HG03439 (cell line): ENCODE measurements around the gene ELMOD3.
"Not testable (repeated sequence)": the region's sequence is repeated elsewhere in the genome, so short reads cannot be mapped to it uniquely, and the experiment has no call there.

Source experiments
- ATAC-seq: cut with Tn5 transposase; IDR thresholded peaks from one replicate; pipeline ENCODE4 v1.9.1; 2021; ENCODE audit warnings: mild to moderate bottlenecking, moderate library complexity; ENCODE audit not compliant: unreplicated experiment

The ELMOD3 gene

DNA sequence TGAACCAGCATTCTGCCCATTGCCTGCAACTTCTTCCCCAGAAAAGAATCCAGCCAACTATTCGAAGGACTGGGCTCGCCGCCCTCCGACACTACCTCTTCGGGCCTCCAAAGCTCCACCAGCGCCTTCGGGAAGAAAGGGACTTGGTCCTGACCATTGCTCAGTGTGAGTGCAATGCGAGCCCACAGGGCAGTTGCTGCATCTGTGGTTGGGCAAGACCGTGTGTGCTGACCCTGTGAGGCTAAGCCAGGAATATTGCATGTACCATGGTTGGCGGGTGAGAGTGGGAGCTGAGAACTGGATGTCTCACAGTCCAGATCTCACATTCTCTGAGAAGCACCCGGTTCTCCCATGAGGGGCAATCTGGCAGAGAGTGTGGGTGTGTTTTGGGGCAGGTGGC, 16.5 kb downstream of the ELMOD3 start:
- ATAC-seq = no peak

DNA sequence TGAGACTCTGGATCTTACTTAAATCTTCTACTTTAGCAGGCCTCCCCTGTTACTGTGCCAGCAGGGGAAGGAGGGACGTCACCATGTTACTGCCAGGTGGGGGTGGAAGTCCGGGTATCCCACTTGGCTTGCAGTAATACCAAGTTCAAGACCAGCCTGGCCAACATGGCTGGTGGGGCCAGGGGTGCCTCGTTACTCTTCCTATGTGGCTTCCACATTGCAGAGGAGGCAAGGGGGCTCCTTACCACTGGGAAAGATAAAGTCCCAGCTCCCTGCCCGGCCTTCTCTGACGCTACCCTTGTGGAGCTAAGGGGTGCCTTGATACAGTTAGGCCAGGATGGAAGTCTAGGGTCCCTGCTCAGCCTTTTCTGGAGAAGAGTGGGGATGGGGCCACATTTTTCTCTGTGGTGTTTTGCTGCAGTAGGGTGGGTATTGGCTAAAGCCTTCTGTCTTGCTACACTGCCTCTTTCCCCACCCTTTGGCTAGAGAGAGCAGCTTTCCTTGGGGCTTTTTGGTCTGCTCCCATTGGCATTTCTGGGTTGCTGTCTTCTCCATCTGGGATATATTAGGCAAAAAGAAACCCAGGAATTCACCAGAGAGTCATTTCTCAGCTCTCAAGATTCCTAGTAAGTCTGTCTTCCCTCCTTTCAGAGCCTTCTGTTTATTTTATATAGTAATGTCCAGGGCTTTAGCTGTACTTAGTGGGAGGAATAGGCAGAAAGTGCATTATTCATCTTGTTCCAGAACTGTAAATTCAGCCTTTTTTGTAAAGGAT, 21.9 kb downstream of the ELMOD3 start:
- ATAC-seq = no peak

DNA sequence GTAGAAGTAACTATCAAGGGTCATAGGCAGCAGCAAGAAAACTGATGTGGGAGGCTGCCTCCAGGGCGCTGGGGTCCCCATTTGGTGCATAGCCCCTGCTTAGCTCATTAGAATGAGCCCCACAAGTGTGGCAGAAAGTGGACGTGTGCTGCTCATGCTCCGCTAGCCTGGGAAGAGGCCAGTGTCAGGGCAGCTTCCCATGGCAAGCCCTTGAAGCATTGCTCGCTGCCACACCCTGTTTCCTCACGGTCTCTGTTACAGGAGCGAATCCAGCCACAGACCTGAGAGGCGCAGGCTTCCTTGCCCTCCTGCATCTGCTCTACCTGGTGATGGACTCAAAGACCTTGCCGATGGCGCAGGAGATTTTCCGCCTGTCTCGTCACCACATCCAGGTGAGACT, 22.5 kb downstream of the ELMOD3 start:
- ATAC-seq = no peak

DNA sequence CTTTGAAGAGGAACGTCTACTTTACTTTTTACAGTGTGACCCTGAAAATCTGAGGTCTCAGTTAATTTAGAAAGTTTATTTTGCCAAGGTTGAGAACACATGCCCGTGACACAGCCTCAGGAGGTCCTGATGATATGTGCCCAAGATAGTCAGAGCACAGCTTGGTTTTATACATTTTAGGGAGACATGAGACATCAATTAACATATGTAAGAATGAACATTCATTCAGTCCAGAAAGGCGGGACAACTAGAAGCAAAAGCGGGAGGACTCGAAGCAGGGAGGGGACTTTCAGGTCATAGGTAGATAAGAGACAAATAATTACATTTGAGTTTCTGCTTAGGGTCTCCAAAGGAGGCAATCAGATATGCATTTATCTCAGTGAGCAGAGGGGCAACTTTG, 23.7 kb downstream of the ELMOD3 start:
- ATAC-seq = no peak

DNA sequence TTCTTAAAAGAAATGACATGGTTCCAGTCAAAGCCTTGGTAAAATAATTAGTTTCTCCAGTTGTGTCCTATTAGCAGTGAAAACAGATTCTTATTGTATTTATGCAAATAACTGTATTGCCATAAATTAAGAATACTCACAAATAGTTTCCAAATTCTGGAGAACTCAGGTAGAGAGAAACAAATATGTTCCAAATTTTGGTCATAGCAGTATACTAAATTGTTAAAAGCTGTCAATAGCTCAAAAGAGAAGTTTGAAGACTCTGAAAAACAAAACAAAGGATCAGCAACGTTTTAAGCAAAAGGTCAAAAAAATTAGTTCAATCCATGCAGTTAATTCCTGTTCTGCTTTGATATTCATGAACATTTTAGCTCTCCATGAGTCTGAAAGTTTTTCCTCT, 25.5 kb downstream of the ELMOD3 start:
- no peak for ATAC-seq

DNA sequence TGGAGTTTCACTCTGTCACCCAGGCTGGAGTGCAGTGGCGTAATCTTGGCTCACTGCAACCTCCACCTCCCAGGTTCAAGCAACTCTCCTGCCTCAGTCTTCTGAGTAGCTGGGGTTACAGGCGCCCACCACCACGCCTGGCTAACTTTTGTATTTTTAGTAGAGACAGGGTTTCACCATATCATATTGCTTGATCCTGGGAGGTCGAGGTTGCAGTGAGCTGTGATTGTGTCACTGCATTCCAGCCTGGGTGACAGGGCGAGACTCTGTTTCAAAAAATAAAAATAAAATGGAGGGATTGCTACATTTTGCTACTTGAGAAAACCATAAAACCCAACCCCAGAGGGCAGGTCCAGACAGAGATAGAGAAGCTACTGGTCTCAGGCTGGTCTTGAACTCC, 28.6 kb downstream of the ELMOD3 start:
- ATAC-seq = not testable (repeated sequence)

DNA sequence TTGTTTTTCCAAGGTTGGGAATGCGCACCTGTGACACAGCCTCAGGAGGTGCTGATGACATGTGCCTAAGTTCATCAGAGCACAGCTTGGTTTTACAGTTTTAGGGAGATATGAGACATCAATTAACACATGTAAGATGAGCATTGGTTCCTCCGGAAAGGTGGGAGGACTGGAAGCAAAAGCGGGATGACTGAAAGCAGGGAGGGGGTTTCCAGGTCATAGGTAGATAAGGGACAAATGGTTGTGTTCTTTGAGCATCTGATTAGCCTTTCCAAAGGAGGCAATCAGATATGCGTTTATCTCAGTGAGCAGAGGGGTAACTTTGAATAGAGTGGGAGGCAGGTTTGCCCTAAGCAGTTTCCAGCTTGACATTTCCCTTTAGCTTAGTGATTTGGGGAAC, 29.3 kb downstream of the ELMOD3 start:
- no peak for ATAC-seq

DNA sequence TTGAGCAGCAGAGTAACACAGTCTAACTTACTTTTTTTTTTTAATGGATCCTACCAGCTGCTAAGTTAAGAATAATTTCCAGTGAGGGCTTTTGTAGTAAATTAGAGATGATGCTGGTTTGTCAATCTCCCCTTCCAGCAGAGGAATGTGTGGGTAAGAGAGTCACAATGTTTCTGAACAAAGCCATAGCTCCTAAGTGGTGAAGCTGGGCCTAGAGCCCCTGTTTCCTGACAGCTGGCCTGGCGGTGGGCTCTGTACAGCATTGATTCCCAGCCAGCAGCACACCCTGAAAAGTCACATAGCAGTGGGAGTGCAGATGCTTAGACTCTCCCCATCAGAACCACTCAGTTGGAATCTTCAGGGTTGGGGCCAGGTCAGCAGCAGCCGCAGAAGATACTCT, 31.2 kb downstream of the ELMOD3 start:
- no peak for ATAC-seq

DNA sequence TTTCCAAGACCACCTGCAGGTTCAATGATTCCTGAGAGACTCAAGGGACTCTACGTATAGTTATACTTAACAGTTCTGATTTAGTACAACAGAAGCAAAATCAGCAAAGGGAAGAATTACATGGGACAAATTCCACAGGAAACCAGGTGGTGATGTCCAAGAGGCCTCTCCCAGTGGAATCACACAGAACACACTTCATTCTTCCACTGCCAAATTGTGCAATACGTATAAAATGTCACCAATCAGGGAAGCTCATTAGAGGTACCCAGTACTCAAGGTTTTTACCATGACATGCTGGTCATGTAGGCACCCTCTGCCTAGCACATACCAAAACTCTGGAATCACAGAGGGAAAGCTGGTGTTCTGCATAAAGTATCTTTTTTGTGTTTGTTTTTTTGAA, 33.2 kb downstream of the ELMOD3 start:
- no peak for ATAC-seq

DNA sequence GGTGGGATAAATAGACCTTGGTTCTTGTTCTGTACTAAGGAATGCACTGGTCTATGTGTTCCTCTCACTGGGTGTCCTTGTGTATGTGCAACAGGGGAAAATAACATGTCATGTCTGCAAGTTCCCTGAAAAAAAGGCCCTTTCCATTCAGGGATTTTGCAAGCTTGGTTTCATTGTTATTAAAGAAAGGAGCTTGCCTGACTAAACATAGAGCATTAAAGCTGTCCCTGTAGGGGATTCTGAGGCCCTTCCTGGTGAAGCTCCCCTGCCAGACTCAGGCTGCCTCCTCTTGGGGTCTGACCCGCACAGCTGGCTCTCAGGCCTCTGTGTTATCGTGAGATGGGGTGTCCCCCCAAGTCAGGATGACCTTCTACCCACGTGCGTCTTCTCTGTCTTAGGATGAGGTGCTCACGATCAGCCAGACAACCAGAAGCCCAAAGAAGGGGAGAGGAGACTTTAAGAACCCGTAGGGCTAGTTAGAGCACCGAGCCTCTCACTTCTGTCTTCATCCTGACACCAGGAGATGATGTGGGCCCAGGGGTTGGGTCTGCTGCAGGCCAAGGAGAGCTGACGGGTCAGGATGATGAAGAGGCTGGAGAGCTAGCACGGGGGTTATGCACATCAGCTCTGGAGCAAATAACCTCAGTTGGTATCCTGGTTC, 34.4 kb downstream of the ELMOD3 start:
- ATAC-seq = no peak

DNA sequence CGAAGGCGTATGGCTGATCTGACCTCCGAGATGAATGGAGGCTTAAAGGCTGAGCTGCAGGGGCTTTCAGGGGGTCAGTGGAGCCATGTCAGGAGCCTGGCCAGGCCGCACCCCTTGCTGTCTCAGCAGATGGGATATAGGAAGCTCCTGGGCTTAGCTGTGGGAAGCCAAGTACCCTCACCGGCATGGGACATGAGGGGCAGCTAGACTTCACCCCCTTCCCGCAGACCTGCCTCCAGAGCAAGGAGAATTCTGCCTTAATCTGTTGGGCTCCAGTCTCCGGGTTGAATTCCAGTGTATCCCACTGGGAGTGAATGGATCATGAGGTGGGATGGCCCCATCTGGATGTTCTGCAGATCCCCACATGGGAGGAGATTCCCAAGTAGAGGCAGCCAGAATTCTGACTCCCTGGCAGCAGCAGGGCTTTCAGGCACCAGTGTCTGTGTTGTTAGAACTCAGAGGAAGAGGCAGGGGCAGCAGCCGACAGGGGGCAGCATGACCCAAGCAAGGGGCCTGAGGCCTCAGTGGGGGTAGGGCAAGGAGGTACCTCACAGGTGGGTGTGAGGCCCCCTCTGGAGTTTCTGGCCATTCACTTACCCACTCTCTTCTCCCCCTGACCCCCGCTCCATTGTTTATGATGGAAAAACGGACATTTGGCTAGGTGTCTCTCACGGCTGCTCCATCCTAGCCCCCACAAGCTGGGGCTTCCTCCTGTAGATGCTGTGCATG, 36.5 kb downstream of the ELMOD3 start:
- no peak for ATAC-seq

DNA sequence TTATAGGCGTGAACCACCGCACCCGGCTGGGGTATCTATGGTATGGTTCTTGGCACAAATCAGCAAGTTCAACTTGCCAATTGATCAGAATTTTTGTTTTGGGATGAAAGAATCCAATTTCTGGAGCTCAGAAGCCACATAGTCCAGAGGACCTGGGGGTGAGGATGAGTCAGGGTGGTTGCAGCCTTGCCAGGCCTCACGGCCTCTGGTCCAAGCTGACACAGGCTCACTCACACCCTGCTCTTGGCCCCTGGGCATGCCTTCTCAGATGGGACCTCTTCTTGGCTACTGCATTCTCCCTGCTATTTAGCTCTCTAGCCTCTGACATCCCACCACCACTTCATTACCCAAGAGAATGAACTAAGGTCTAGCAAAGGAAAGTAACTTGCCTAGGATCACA, 39.3 kb downstream of the ELMOD3 start:
- no peak for ATAC-seq

DNA sequence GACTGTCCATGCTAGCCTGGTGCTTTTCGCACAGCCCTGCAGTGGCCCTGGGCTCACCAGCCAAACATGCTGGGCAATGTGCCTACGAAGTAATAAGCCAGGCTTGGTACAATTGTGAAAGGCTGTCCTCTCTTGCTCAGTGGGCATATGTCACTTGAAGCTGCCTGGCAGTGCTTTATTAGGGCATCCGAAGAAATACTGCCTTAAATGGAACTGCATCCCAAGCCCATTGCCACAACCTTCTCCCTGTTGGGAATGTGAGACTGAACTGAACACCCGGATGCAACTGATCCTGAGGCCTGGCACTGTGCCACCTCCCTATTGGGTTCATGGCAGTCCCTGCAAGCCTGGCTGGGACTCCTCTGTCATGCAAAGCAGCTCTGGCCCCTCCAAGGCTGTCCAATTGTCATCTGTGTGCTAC, 39.7 kb downstream of the ELMOD3 start:
- ATAC-seq = no peak

DNA sequence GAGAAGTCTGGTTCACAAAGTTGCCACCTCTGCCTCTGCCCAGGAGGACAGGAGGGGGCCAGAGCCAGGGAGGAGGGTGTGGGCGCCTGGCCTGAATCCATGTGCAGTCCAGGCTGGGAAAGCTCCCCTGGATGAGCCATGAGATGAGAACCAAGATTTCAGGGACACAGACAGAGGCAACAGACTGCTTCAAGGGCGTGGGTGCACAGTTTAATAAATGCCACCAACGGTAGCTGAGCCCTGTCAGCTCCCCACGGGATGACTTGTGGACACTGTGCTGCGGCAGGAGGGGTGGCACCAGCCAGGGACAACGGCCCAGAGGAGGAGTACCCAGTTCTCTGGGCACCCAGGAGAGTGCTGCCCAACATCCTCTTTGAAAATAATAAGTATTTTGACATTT, 40.4 kb downstream of the ELMOD3 start:
- no peak for ATAC-seq

DNA sequence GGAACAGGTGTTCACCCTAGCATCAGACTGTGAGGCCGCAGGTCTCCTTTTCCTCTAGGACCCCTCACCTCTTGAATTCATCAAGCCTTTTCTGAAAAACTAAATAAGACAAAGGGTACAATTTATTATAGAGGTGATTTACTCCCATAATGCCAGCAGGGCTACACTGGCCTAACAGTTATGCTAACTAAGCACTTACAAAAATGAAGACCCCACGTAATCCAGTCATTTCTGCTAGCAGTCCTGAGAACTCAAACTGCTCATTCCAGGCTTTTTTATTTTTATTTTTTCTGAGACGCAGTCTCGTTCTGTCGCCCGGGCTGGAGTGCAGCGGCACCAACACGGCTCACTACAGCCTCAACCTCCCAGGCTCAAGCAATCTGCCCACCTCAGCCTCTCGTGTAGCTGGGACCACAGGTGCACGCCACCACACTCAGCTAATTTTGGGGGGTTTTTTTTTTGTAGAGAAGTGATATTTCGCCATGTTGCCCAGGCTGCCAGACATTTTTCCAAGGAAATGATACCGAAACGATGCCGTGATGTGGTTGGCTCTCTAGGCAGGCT, 41.4 kb downstream of the ELMOD3 start:
- ATAC-seq = no peak

DNA sequence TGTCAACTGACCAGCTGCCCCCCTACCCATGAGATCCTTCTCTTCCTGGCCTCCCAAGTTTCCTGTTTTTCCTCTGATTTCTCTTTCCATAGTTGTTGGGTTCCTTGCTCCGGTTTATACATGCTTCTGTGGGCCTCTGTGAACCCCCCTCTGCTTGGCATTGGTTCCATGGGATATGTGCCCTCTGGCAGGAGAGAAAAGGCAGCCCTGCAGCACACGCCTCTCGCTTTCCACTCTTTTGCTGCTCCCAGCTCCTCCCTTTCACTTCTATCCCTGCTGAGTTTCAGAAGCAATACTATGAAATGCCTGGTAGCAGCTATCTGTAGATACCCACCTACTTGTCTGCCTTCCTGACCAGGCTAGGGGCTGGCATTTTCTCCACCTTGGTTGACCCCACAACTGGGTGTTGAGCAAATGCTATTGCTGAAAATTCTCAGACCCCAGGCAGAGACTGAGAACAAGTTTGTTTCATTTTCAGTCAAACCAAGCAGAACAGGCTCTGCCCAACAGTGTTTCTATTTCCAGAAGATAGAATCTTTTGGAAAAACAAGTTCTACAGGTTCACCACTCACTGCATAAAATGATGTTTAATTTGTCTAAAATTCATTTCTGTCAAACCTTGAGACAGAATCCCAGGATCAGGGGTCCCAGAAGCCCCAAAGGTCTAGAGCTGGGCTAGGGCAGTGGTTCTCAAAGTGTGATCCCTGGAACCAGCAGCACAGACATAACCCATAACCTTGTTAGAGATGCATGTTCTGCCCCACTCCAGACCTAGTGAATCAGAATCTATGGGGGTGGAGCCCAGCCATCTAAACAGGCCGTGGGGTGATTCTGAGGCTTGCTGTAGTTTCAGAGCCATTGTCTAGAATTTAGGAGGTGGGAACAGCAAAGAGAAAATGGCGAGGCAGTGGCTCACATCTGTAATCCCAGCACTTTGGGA, 42.2 kb downstream of the ELMOD3 start:
- ATAC-seq = no peak

DNA sequence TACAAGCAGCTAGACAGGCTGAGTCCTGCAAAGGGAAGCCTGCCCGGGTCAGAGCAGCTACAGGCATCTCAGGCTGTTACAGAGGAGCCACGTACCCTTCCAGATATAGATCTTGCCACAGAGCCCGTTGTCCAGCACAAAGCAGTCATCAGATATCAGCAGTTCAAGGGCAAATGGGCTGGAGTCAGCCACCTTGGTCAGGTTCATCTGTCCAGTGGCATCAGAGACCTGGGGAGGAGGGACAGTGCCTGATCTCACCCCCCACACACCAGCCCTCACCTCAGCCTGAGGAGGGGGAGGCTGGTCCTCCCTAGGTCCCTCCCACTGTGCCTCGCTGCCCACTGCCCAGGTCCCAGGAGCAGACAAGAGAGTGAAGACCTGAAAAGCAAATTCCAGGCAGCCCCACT, 43.4 kb downstream of the ELMOD3 start:
- no peak for ATAC-seq

DNA sequence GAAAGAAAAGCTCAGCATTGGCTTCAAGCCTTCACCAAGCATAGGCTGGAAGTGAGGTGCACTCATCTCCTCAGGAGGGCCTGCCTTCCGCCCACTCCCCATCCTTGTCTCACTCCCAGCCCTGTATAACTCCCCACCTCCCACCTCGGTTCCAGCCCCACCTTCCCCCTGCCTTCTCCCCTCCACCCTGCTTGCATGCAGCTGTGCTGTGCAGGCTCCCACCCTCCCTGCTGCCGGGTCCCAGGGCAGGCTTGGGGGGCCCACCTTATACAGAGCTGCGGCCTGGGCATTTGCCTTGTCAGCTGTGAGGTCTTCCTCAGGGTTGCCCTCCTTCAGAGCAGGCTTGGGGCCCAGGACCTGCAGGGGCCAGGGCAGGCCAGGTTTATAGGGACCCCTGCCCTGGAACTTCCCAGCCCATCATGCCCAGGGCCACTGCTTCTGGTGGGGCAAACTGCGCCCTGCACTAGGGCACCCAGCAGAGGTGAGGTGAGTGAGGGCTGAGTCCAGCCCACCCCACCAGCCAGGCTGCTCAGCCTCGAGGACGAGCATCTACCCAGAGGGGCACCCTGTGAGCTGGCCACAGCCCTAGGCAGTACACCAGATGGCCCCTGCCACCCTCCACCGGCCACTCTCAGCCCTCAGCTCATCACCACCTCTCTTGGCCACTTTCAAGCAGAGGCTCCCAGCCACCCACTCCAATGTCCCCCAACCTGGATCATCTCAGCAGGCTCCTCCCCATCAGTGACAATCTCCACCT, 44.0 kb downstream of the ELMOD3 start:
- no peak for ATAC-seq

DNA sequence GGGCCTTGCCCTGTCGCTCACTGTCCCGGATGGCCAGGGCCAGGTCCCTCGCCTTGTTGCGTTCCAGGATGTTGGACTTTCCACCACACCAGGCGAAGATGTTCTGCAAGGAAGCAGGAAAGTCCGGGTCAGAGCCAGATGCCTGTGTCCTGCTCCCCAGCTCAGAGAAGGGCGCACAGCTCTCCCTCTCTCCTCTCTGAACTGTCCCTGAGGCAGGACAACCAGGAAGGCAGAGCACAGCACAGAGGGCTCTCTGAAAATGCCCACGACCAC, 44.5 kb downstream of the ELMOD3 start:
- ATAC-seq = no peak

DNA sequence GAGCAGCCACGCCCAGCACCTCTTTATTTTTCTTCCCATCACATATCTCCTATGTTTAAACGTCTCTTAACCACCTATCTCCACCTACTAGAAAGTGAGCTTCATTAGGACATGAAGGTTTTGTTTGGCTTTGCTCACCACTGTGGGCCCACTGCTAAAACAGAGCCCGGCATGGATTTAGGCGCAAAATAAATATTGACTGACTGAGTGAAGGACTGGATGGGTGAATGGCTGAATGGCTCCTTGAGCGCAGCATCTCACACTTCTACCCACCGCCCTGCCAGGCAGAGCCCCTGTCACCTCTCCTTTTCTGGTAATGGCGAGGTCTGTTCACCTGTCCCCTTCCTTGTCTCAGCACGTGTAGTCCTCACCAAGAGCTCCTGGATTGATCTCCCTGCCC, 45.5 kb downstream of the ELMOD3 start:
- ATAC-seq = no peak
